ENCODE data around the gene GJA8.
"Not testable (repeated sequence)": the region's sequence is repeated elsewhere in the genome, so short reads cannot be mapped to it uniquely, and the experiment has no call there.

GJA8 gene

DNA sequence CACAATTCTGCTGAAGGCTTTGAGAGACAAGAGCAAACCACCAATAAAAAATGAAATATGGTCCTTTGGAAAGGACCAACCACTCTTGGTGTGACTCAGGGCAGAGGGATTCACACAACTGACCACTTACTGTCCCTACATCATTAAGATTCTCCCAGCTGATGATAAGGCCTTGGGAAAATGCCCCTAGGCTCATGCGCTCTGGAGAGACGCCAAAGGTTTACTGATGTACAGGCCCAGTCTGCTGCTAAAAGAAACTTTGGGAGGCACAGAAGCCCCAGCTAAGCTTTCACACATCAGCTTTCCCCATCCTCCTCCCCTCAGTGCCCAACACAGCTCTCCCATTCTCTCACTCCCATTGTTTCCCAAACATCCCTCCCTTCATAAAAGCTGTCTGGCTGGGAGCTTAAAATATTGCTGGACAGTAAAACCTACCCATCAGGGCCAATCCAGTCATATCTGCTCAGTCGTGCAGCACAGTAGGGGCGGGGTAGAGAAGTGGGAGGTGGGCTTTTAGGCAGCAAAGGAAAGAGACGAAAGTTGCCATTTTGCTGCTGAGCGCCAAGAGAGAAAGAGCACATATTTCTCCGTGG, at the start of gene GJA8:
Gene GJA8, plus strand, starts transcription at position 543 of the 593 bp plus-strand sequence. CDS start 5,161 bp downstream, outside the sequence.
- no peak for DNase-seq

DNA sequence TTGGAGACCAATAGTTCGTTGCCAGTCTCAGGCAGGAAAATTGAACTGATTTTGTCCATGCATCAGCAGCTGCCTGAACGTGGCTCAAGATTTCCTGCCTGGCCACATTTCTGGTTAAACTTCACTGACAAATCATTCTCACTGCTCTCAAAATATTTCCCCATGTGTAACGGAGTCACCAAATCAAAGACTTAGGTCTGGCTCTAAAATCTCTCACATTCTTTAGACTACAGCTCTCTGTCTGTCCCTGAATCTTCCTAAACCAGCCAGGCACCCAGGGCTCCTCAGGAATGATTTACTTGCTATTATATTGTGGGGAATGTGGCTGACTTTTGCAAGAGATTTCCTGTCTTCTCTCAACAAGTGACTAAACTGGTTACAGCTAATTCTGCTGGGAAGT, 49.2 kb upstream of the GJA8 start:
- no peak for DNase-seq

DNA sequence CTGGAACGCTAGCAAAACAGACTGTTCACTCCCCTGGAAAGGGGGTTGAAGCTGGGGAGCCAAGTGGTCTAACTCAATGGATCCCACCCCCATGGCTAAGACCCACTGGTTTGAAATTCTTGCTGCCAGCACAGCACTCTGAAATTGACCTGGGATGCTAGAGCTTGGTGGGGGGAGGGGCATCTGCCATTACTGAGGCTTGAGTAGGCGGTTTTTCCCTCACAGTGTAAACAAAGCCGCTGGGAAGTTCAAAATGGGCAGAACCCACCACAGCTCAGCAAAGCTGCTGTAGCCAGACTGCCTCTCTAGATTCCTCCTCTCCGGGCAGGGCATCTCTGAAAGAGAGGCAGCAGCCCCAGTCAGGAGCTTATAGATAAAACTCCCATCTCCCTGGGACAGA, 47.6 kb upstream of the GJA8 start:
- DNase-seq = not testable (repeated sequence)

DNA sequence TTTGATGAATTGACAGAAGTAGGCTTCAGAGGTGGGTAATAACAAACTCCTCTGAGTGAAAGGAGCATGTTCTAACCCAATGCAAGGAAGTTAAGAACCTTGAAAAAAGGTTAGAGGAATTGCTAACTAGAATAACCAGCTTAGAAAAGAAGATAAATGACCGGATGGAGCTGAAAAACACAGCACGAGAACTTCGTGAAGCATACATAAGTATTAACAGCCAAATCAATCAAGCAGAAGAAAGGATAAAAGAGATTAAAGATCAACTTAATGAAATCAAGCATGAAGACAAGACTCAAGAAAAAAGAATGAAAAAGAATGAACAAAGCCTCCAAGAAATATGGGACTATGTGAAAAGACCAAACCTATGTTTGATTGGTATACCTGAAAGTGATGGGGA, 46.6 kb upstream of the GJA8 start:
- not testable (repeated sequence) for DNase-seq

DNA sequence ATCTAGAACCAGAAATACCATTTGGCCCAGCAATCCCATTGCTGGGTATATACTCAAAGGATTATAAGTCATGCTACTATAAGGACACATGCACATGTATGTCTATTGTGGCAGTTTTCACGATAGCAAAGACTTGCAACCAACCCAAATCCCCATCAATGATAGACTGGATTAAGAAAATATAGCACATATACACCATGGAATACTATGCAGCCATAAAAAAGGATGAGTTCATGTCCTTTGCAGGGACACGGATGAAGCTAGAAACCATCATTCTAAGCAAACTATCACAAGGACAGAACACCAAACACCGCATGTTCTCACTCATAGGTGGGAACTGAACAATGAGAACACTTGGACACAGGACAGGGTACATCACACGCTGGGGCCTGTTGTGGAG, 35.4 kb upstream of the GJA8 start:
- not testable (repeated sequence) for DNase-seq

DNA sequence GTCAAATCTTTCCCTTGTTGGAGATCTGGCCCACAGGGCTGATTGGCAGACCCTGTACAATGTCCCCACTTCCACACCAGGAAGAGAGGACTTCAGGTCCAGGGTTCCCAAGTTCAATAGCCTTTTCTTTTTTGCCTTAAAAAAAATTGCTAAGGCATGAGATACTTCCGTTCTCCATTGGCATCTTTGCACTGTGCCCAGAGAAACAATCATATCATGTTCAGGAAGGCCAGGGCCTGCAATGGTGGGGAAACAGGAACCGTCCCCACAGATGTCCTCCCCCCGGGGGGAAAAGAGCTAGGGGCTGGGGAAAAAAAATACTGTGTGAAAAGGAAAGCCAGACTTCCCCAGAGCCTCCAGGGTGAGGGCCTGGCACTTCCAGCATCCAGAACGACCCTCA, 24.6 kb upstream of the GJA8 start:
- no peak for DNase-seq

DNA sequence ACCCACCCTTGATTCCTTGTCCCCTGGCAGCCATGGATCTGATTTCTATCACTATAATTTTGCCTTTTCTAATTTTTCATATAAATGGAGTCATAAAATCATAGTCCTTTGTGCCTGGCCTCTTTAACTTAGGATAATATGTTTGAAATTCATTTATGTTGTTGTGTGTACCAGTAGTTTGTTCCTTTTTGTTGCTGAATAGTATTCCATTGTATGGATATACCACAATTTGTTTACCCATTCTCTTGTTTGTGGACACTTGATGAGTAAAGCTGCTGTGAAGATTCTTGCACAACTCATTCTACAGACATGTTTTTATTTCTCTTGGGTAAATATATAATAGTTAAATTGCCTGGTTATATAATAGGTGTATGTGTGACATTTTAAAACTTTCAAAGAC, 22.7 kb upstream of the GJA8 start:
- no peak for DNase-seq

DNA sequence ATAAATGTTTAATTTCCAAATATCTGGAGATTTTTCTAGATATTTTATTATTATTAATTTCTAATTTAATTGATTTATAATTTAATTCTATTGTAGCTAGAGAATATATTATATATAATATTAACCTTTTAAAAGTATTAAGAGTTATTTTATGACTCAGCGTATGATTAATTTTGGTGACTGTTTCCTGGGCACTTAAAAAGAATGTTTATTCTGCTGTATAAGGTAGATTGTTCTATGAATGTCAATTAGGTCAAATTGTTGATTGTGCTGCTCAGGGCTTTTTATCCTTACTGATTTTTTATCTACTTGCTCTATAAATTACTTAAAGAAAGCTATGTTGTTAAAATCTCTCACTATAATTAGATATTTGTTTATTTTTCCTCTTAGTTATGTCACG, 20.1 kb upstream of the GJA8 start:
- DNase-seq = no peak

DNA sequence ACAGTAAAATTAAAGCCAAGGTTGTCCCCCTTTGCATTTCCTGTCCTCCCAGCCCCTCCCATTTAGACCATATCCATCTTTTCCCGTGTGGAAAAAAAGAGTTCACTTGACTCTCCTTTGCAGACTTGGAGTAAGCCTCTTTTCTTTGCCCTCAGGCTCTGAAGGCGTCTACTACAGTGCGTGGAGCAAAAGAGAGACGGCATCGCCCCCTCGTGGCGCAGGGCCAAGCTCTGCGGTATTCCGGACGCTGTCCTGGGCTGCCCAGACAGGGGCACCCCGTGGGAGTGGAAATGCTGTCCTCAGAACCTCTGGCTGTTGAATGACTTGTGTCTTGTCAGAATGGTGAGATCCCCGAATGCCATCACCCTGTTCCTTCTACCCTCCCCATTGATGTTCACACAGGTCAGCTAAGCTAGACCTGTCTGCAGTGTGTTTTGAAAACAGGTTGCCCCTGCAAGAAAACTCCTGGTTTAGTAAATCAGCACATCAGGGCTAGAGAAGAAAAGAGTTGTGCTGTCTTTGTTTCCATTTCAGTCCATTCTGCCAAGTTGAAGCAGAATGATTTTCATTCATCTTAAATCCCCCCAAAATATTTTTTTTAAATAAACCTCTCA, 12.3 kb upstream of the GJA8 start:
- DNase-seq = no peak

DNA sequence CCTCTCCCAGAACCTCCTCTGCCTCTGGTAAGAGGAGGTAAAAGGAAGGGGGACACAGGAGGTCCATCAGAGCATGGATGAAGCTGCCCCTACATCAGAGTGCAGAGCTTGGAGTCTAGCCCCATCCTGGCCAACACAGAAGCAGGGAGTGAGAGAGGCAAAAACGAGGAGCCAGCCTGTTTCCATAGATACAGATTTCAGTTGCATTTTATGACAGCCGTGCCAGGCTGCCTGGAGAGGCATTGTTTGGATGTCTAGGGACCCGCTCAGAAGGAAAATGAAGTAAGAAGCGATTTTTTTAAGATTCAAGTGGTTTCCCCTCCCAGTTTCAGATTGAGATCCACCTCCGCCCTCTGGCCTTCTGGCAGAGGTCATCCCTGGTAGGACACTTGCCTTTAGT, 11.5 kb upstream of the GJA8 start:
- no peak for DNase-seq

DNA sequence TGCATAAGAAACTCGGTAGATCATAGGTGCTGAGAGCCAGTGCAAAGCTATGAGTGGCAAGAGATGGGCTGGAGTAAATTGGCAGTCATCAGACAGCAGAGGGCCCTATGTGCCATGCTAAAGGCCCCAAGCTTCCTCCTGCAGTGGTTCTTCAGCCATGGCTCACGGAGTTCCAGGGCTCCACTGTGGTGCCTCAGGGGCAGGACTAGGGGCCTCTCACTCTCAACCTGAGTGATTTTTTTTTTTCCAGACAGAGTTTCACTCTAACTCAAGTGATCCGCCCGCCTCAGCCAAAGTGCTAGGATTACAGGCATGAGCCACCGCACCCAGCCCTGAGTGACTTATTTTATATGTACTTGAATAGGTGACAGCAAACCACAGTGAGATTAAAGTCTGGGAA, 10.4 kb upstream of the GJA8 start:
- DNase-seq = no peak

DNA sequence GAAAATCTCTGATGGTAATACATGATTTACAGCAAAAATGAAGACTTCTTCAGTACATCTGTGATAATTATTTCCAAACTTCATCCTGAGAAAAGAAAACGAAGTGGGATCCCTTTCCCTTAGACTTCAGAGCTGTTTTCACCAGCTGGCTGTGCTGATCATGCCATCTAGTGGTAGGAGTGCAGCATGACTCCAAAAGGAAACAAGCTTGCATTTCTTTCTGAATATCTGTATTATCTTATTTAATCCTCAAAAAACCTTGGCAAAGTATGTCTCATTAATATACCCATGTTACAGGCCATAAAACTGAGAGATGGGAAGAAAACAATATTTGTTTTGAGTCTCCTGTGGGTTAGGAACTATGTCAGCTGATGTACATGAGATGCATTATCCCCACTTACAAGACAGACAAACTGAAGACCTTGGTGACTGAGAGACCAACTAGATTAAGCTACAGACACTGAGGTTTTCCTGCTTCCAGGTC, 9.8 kb upstream of the GJA8 start:
- peak; percentile 1 for DNase-seq

DNA sequence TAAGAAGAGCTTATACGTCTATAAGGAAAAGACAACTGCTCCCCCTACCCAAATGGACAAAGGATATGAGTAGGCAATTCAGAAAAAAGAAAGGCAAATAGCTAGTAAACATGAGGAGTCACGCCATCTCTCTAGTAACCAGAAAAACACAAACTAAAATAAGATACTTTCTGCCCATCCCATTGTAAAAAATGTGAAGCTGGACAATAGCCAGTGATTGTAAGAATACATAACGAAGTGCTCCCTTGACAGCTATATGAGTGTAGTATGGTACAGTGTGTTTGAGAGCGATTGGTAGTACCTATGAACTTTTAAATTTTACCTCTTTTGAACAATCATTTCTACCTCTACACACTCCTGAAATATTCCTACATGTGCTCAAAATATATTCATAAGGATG, 7.5 kb upstream of the GJA8 start:
- DNase-seq = no peak

DNA sequence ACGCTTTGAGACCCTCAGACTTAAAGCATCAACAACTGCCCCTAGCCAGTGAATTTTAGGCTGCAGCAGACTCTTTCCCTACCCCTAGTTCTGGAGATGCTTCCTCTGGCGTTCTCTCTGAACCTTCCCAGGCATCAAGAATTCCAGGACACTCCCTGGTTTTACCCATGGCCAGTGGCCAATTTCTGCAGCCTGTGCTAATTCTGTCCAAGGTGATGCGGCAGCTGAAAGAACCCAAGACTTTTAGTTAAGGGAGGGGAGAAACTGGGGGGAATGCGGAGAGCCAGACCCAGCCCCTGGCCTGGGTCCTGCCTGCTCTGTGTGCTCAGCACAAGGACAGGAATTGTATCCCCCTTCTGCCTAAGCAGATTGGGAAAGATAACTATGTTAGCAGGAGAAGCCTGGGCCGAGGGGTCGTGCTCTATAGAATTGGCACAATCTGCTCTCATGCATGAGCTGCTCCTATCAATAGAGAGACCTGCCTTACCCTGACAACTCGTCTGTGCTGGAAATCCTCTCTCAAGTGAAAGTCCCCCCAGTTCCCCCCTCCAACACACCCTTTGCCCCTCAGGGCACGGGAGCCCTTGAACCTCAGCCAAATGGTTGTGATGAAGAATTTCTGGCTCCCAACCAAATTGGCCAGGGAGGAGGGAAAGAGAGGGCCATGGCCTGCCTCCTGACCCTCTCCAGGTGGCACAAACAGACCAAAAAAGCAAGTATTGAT, 5.4 kb upstream of the GJA8 start:
- no peak for DNase-seq

DNA sequence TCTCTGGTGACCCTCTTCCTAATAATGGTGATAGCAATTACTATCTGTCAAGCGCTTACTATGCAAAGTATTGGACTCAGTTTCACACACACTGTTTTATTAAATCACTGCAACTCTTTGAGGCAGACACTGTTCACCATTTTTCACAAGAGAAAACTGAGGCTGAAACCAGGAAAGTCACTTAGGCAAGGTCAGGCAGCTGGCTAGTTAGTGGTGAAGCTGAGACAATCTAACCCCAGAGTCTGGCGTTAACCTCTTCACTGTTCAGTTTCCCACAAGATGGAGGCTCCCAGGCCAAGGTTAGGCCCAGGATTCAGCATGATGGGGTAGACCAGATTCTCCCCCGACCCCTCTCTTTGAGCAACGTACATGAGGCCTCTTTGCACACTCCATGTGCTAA, 4.8 kb upstream of the GJA8 start:
- DNase-seq = no peak

DNA sequence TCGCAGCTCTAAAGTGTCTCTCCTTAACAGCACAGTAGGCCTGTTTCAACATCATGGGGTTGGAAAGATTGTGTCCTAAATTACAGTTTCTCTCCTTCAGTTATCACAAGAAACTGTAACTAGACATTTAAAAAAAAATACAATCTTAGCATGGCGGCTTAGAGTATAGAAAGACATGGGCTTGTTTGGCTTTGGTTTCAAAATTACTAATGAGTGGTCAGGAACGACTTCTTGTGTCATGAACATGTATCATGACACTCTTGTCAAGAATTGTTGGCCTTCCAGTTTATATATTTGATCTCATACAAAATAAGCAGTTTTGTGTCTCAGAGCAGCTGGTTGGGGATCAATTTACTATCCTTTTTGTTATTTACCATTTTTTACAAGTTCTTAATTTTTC, 2.1 kb downstream of the GJA8 start:
- DNase-seq = no peak

DNA sequence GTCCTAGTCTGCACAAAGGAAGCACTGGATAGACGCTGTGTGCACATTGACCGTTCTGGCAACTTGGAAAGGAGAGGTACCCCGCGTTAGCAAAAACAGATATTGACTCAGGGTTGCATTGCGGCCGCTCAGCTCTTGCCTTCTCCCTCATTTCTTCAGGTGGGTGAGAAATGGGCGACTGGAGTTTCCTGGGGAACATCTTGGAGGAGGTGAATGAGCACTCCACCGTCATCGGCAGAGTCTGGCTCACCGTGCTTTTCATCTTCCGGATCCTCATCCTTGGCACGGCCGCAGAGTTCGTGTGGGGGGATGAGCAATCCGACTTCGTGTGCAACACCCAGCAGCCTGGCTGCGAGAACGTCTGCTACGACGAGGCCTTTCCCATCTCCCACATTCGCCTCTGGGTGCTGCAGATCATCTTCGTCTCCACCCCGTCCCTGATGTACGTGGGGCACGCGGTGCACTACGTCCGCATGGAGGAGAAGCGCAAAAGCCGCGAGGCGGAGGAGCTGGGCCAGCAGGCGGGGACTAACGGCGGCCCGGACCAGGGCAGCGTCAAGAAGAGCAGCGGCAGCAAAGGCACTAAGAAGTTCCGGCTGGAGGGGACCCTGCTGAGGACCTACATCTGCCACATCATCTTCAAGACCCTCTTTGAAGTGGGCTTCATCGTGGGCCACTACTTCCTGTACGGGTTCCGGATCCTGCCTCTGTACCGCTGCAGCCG, 5.4 kb downstream of the GJA8 start:
- no peak for DNase-seq

DNA sequence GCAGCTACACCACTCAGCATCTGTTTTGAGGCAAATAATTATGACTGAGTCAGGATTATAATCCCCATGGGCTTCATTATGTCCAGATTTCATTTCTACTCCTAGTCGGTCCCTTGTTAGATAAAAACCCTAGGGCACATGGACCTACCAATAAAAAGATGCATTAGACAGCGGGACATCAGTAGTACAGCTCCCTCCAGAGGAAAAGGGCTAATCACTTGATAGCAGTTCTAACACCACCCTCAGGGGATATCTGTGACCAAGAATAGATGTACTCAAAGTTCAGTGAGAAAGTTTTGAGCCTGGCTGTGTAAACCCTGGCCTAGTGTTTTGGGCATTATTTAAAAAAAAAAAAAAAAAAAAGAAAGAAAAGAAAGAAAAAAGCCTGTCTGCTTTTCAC, 10.0 kb downstream of the GJA8 start:
- no peak for DNase-seq

DNA sequence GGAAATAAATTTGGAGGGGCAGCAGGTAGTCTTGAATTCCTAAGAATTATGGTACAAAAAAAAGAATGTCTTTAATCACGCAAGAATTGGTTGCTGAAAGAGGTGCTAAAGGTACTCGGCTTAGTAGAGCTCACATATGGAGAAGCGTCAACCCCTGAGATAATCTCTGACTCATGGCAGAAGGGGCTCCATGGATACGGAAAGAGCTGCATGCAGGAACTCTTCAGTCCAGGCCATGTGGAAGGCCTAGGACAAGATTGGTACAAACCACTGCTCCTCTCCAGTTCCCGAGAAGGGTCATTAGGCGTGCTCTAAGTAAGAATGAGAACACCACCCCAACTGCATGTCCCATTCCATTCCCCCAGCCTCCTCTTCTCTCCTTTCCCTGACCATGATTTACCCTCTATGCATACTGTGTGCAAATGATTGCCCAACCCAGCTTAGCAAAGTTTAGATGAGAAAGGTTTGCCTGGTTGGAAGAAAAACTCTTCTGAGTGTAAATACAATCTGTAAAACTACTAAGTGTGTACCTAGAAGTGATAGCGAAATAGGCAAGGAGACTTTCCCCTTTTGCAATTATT, 10.9 kb downstream of the GJA8 start:
- DNase-seq = no peak

DNA sequence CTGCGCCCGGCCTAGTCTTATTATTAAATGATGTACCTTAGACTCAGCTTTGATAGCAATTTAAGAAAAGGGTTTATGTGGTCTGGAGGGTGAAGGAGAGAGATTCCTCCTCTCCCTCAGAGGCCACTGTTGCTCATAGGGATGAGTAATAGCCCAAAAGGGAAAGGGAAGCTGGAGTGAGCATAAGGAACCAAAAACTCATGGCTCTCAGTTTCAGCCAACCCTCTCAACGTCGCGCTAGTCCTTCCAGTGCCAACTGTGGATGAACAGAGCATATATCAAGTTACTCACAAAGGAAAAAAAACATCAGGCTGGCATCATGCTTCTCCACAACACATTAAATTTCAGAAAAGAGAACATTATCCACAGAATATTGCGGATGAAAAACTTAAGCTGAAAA, 17.3 kb downstream of the GJA8 start:
- no peak for DNase-seq

DNA sequence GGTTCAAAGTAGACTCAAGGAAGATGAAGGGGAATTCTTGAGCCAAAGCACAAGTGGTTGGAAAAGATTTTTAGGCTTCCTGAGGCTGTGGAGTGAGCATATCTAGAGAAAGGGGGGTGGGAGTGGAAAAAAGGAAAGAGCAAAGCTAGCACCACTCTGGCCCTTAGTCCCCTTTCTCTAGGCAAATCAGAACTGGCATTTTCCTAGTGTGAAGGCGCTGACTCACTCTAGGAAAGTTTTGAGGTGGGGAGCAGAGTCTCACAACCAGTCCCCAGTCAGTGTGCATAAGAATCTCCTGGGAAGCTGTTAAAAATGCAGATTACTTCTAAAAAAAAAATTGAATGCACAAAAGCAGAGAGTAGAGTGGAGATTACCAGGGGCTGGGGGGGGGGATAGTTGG, 22.2 kb downstream of the GJA8 start:
- DNase-seq = no peak

DNA sequence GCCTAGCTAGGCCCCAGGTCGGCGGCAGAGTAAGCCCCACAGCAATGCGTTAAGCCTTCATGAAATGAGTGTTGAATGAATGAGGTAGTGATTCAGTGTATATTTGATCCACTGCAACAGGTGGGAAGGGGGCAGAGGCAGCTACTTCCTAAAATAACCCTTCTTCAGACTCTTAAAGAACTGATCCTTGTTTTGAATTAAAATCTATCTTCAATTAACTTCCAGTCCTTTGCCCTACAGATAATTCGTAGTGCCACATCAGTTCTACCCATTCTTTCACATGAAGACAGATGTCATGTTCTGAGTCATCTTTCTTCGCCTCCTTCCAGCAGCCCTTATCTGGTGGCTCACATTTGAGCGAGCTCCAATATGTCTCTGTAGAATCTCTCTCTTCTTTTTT, 24.6 kb downstream of the GJA8 start:
- not testable (repeated sequence) for DNase-seq

DNA sequence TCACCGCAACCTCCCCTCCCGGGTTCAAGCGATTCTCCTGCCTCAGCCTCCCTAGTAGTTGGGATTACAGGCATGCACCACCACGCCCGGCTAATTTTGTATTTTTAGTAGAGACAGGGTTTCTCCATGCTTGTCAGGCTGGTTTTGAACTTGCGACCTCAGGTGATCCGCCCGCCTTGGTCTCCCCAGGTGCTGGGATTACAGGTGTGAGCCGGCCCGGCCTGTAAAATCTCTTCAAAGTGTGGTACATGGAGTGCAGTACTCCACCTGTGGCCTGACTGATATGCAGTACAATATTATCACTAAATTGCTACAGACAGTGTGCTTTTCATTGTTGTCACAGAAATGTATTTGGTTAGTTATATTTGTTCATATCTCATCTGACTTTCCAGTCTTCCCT, 25.1 kb downstream of the GJA8 start:
- DNase-seq = not testable (repeated sequence)

All from NCI-H446 treated with DMSO at 0.1 percent for 48 hours (cell line).